ENCODE measurements around the gene EVA1B. TPM values are rescaled to one million over a fixed set of nuclear protein-coding genes. Genes with fewer than 3 reads are reported as not detected.

The EVA1B gene
- polyA plus RNA-seq, 1 experiment, result 133 TPM

DNA sequence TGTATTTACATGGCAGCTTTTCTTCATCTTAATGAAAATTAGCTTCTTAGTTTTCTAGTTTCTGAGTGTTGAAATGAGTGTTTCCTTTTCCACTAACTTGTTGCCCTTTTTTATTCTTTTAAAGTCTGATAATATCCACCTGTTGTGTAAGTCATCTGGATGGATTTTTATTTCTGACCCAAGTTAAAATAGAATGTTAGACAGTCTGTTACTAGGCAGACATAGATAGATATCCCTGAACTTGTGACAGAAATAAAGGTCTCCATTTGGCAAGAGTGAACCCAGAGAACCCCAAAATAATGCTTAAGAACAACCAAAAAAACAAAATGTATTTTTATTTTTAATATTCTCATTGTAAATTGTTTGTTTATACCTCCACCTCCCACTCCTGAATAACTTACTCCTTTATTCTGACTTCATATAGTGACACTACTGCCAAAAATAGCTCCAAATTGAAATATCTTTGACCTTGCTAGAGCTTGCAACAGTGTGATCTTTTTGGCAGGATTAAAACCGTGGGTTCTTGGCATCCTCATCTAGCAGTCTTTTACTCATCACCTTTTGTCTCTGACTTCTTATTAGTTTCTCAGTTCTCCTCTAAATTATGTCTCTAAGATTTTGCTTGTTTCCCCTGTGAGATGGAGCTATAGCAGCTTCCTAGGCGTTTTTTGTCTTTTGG is 44.2 kb downstream of the EVA1B start:
- ChIA-PET POLR2A (interaction anchor here (0.6 kb wide), 1 partner anchor 164 kb away, joined by 3 read pairs; no protein-coding TSS in a partner anchor), CTCF (interaction anchor here (1.4 to 1.7 kb wide), 3 partner anchors 10 to 91 kb away, joined by 3 to 5 read pairs (median 3); no protein-coding TSS in a partner anchor)
- TF ChIP-seq, protein P1, sequence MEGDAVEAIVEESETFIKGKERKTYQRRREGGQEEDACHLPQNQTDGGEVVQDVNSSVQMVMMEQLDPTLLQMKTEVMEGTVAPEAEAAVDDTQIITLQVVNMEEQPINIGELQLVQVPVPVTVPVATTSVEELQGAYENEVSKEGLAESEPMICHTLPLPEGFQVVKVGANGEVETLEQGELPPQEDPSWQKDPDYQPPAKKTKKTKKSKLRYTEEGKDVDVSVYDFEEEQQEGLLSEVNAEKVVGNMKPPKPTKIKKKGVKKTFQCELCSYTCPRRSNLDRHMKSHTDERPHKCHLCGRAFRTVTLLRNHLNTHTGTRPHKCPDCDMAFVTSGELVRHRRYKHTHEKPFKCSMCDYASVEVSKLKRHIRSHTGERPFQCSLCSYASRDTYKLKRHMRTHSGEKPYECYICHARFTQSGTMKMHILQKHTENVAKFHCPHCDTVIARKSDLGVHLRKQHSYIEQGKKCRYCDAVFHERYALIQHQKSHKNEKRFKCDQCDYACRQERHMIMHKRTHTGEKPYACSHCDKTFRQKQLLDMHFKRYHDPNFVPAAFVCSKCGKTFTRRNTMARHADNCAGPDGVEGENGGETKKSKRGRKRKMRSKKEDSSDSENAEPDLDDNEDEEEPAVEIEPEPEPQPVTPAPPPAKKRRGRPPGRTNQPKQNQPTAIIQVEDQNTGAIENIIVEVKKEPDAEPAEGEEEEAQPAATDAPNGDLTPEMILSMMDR (IDR thresholded peaks at IDR 0.05; ENCODE audit: insufficient read depth, low read depth, low read length), result no peak
- DNase-seq (ENCODE audit: low read depth), result no peak
- Histone ChIP-seq H3K27me3 (ENCODE audit: control insufficient read depth, insufficient read depth, low read length) (no peaks in the 10 kb centered on the region), H3K4me3 (ENCODE audit: low read depth, low read length) (no peak overlapping the region), H3K36me3 (ENCODE audit: control insufficient read depth, insufficient read depth, low read length) (no peaks in the 10 kb centered on the region; the same call in 1 of the 2 replicates)

DNA sequence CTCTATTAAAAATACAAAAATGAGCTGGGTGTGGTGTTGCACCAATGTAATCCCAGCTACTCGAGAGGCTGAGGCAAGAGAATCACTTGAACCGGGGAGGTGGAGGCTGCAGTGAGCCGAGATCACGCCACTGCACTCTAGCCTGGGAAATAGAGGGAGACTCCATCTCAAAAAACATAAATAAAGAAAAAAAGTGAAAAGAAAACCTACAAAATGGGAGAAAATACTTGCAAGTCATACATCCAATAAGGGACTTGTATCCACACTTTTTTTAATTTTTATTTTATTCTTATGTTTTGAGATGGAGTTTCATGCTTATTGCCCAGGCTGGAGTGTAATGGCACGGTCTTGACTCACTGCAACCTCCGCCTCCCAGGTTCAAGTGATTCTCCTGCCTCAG is 46.8 kb downstream of the EVA1B start:
- H3K27me3 ChIP-seq (ENCODE audit: control insufficient read depth, insufficient read depth, low read length), result no peaks in the 10 kb centered on the region
- ChIA-PET POLR2A (no interaction called here), CTCF (interaction anchor here (1.8 kb wide), 1 partner anchor 9 kb away, joined by 5 read pairs; no protein-coding TSS in a partner anchor)
- DNase-seq (ENCODE audit: low read depth), result no peak
- no peak overlapping the region for H3K4me3 ChIP-seq (ENCODE audit: low read depth, low read length)
- H3K36me3 ChIP-seq (ENCODE audit: control insufficient read depth, insufficient read depth, low read length), result peaks cover 1% of the 10 kb centered on the region; the same call in 1 of the 2 replicates
- TF ChIP-seq, protein P1 (IDR thresholded peaks at IDR 0.05; ENCODE audit: insufficient read depth, low read depth, low read length), result no peak

GRCh38 chr1:36274201-36274600 is 49.2 kb downstream of the EVA1B start:
- Histone ChIP-seq H3K36me3 (ENCODE audit: control insufficient read depth, insufficient read depth, low read length) (peaks cover 5% of the 10 kb centered on the region), H3K27me3 (ENCODE audit: control insufficient read depth, insufficient read depth, low read length) (no peaks in the 10 kb centered on the region), H3K4me3 (ENCODE audit: low read depth, low read length) (no peak overlapping the region)
- ChIA-PET POLR2A (no interaction called here), CTCF (interaction anchor here (0.6 to 0.9 kb wide), 2 partner anchors 30 to 32 kb away, joined by 3 read pairs; no protein-coding TSS in a partner anchor)
- no peak for DNase-seq (ENCODE audit: low read depth)
- TF ChIP-seq, protein P1 (IDR thresholded peaks at IDR 0.05; ENCODE audit: insufficient read depth, low read depth, low read length), result no peak

GRCh38 chr1:36273024-36273423 is 50.4 kb downstream of the EVA1B start:
- Histone ChIP-seq H3K27me3 (ENCODE audit: control insufficient read depth, insufficient read depth, low read length) (no peaks in the 10 kb centered on the region), H3K36me3 (ENCODE audit: control insufficient read depth, insufficient read depth, low read length) (peaks cover 7% of the 10 kb centered on the region), H3K4me3 (ENCODE audit: low read depth, low read length) (no peak overlapping the region)
- TF ChIP-seq, protein P1 (IDR thresholded peaks at IDR 0.05; ENCODE audit: insufficient read depth, low read depth, low read length), result no peak
- no peak for DNase-seq (ENCODE audit: low read depth)
- ChIA-PET CTCF (interaction anchor here (1.1 kb wide), 1 partner anchor 124 kb away, joined by 3 read pairs; the partner anchor contains the start of gene TRAPPC3), POLR2A (no interaction called here)

Other genes with a start within 250 kb of the EVA1B start
- 0.10 and 0.16 TPM in 2 replicates for gene TEKT2, start 239.6 kb downstream of the EVA1B start, polyA plus RNA-seq (2011; rRNA removed)
- 30.0 and 46.4 TPM in 2 replicates for gene ADPRS, start 234.8 kb downstream of the EVA1B start, polyA plus RNA-seq (2011; rRNA removed)
- gene COL8A2, start 198.4 kb downstream of the EVA1B start, polyA plus RNA-seq (2011; rRNA removed), result 6.0 and 6.8 TPM in 2 replicates
- 65.4 and 95.8 TPM in 2 replicates for gene TRAPPC3, start 174.2 kb downstream of the EVA1B start, polyA plus RNA-seq (2011; rRNA removed)
- 20.7 and 33.7 TPM in 2 replicates for gene MAP7D1, start 167.5 kb downstream of the EVA1B start, polyA plus RNA-seq (2011; rRNA removed)
- 45.8 and 69.0 TPM in 2 replicates for gene THRAP3, start 99.2 kb downstream of the EVA1B start, polyA plus RNA-seq (2011; rRNA removed)
- gene SH3D21, start 17.3 kb downstream of the EVA1B start, polyA plus RNA-seq (2011; rRNA removed), result 3.2 and 3.3 TPM in 2 replicates
- 19.5 and 29.5 TPM in 2 replicates for gene STK40, start 62.3 kb upstream of the EVA1B start, polyA plus RNA-seq (2011; rRNA removed)
- gene LSM10, start 74.3 kb upstream of the EVA1B start, polyA plus RNA-seq (2011; rRNA removed), result 64.0 and 86.5 TPM in 2 replicates
- 9.6 and 11.5 TPM in 2 replicates for gene OSCP1, start 126.8 kb upstream of the EVA1B start, polyA plus RNA-seq (2011; rRNA removed)
- gene MRPS15, start 140.7 kb upstream of the EVA1B start, polyA plus RNA-seq (2011; rRNA removed), result 34.4 and 57.3 TPM in 2 replicates
- gene CSF3R, start 159.3 kb upstream of the EVA1B start, polyA plus RNA-seq (2011; rRNA removed), result not detected in 2 replicates

Measured in BJ (cell line).